A673 (cell line): ENCODE measurements around the gene SEC22C.

ENCODE experiments used
- EZH2 ChIP-seq: fragments of 200-600 bp; sonication (generic); IDR thresholded peaks from 2 replicates; pipeline ENCODE4 v1.6.1; 2017; ENCODE audit warnings: borderline replicate concordance, low read depth, mild to moderate bottlenecking, mixed read lengths, antibody characterized with exemption, low read length; ENCODE audit not compliant: poor library complexity, severe bottlenecking
- TF ChIP-seq, protein P1 (sequence below): fragments of 300-800, 200-600 bp; sonication (generic); conservative IDR thresholded peaks from 2 replicates; pipeline ENCODE4 v1.5.1; 2017; ENCODE audit warnings: low read depth, mild to moderate bottlenecking, antibody characterized with exemption, low read length, moderate library complexity, mixed read lengths

DNA sequence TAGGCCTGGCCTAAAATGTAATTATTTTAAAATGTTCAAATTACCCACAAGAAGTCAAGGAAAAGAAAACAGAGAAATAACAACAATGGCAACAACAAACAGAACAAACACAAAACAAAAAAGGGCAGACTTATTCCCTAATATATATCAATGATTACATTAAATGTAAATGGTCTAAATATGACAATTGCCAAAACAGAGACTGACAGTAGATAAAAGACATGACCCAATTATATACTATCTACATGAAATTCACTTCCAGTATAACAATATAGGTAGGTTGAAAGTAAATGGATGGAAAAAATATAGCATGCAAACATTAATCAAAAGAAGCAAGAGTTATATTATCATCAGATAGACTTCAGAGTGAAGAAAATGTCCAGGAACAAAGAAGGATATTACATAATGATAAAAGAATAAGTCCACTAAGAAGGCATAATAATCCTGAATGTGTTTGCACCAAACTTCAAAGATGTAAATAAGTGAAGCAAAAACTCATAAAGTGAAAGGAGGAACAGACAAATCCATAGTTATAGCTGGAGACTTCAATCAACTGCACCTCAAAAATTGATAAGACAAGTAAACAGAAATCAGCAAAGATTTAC is 6.5 kb downstream of the SEC22C start:
- TF ChIP-seq, protein P1, sequence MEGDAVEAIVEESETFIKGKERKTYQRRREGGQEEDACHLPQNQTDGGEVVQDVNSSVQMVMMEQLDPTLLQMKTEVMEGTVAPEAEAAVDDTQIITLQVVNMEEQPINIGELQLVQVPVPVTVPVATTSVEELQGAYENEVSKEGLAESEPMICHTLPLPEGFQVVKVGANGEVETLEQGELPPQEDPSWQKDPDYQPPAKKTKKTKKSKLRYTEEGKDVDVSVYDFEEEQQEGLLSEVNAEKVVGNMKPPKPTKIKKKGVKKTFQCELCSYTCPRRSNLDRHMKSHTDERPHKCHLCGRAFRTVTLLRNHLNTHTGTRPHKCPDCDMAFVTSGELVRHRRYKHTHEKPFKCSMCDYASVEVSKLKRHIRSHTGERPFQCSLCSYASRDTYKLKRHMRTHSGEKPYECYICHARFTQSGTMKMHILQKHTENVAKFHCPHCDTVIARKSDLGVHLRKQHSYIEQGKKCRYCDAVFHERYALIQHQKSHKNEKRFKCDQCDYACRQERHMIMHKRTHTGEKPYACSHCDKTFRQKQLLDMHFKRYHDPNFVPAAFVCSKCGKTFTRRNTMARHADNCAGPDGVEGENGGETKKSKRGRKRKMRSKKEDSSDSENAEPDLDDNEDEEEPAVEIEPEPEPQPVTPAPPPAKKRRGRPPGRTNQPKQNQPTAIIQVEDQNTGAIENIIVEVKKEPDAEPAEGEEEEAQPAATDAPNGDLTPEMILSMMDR: no peak
- no peak for TF ChIP-seq EZH2
